Smooth muscle cell (in vitro differentiated cells): ENCODE measurements around the gene MTMR11. TPM values are rescaled to one million over a fixed set of nuclear protein-coding genes. Genes with fewer than 3 reads are reported as not detected.

ENCODE experiments used
- DNase-seq: peaks from one replicate; lab custom pipeline; 2025; ENCODE audit not compliant: unreplicated experiment; lab: John Stamatoyannopoulos, UW
- H2AFZ ChIP-seq: fragments of 200-600 bp; sonication (generic); 2 replicates; pipeline ENCODE4 v1.6.0; 2016; ENCODE audit warnings: antibody characterized with exemption, low read depth, mild to moderate bottlenecking
- H3F3A ChIP-seq: fragments of 200-600 bp; sonication (generic); 2 replicates; pipeline ENCODE4 v1.6.0; 2017; ENCODE audit warnings: antibody characterized with exemption, low read depth
- H3K27ac ChIP-seq: fragments of 200-600 bp; sonication (generic); 2 replicates; pipeline ENCODE4 v1.5.1; 2016; ENCODE audit warnings: low read depth, mild to moderate bottlenecking
- H3K27me3 ChIP-seq: fragments of 200-600 bp; sonication (generic); 2 replicates; pipeline ENCODE4 v1.6.1; 2016; ENCODE audit warnings: low read depth, mild to moderate bottlenecking
- H3K36me3 ChIP-seq: fragments of 200-600 bp; sonication (generic); 2 replicates; pipeline ENCODE4 v1.5.1; 2016; ENCODE audit warnings: low read depth
- H3K4me1 ChIP-seq: fragments of 200-600 bp; sonication (generic); 2 replicates; pipeline ENCODE4 v1.5.1; 2016; ENCODE audit warnings: low read depth
- H3K4me2 ChIP-seq: fragments of 200-600 bp; sonication (generic); 2 replicates; pipeline ENCODE4 v1.6.0; 2016; ENCODE audit warnings: mild to moderate bottlenecking
- H3K4me3 ChIP-seq: fragments of 200-600 bp; sonication (generic); 2 replicates; pipeline ENCODE4 v1.5.1; 2016; ENCODE audit warnings: mild to moderate bottlenecking
- H3K79me2 ChIP-seq: fragments of 200-600 bp; sonication (generic); 2 replicates; pipeline ENCODE4 v1.6.0; 2016; ENCODE audit warnings: low read depth, mild to moderate bottlenecking
- H3K9ac ChIP-seq: fragments of 200-600 bp; sonication (generic); 2 replicates; pipeline ENCODE4 v1.6.0; 2016; ENCODE audit warnings: low read depth
- H3K9me3 ChIP-seq: fragments of 200-600 bp; sonication (generic); replicated peaks from 2 replicates; pipeline ENCODE4 v1.5.1; 2016; ENCODE audit warnings: low read depth
- H4K20me1 ChIP-seq: fragments of 200-600 bp; sonication (generic); 2 replicates; pipeline ENCODE4 v1.6.0; 2016; ENCODE audit warnings: low read depth
- WGBS: methylation state at CpG from one replicate; pipeline ENCODE4 v1.1.7; 2016; ENCODE audit warnings: low lambda C conversion rate; 5-methylcytosine and 5-hydroxymethylcytosine counted together
- polyA plus RNA-seq: library from polyadenylated mRNA; unstranded; fragments of >200 nt; fragmentation: Nextera tagmentation; extraction: Ambion mirVana; gene quantifications from 2 replicates; pipeline ENCODE4 v1.2.1, GENCODE V29; 2016
- total RNA-seq: library from RNA; depleted of rRNA; stranded (reverse); fragments of >200 nt; gene quantifications from 2 replicates; pipeline ENCODE4 v1.2.3, GENCODE V29; 2014
- TF ChIP-seq, protein P1 (sequence below): fragments of 200-600 bp; sonication (generic); IDR thresholded peaks from 2 replicates; pipeline ENCODE4 v1.5.1; 2017; ENCODE audit warnings: borderline replicate concordance, mild to moderate bottlenecking, antibody characterized with exemption; ENCODE audit not compliant: insufficient read depth, poor library complexity, severe bottlenecking

The MTMR11 gene
- total and polyA plus RNA-seq, 2 experiments from 2014 or later = 17.2 to 19.4 TPM

DNA sequence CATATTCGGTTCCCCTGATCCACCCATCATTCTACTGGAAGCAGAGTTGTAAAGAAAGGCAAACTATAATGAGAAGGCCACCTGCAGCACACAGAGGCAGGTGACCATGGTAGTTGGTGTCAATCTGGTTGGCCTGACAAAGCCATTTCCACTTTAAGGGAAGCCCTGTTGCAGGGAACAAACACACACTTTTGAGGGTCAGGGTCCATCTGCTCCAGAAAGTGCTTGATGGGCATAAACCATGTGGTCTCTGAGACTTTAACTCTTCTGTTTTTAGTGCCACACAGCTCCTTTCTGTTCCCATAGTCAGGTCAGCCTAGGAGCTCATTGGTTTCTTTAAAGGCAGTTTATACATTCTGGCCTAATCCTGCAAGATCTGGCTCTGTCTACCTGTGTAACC lies 54.8 kb downstream of the MTMR11 start:
- no peak overlapping the region for H3K4me2 ChIP-seq
- no peaks in the 10 kb centered on the region for H3K27me3 ChIP-seq
- H3K27ac ChIP-seq = no peak overlapping the region
- no peaks in the 10 kb centered on the region for H3K36me3 ChIP-seq
- 88% methylated on average over 1 of the region's 1 CpG for WGBS
- H3K4me1 ChIP-seq = peaks cover 14% of the 10 kb centered on the region
- H3K9me3 ChIP-seq = no peaks in the 10 kb centered on the region
- peaks cover 27% of the 10 kb centered on the region for H3K79me2 ChIP-seq
- no peak overlapping the region for H3K4me3 ChIP-seq
- no peak for DNase-seq
- peaks cover 5% of the 10 kb centered on the region for H3F3A ChIP-seq
- no peak overlapping the region for H2AFZ ChIP-seq
- peaks cover 18% of the 10 kb centered on the region for H4K20me1 ChIP-seq
- H3K9ac ChIP-seq = no peak overlapping the region
- TF ChIP-seq, protein P1, sequence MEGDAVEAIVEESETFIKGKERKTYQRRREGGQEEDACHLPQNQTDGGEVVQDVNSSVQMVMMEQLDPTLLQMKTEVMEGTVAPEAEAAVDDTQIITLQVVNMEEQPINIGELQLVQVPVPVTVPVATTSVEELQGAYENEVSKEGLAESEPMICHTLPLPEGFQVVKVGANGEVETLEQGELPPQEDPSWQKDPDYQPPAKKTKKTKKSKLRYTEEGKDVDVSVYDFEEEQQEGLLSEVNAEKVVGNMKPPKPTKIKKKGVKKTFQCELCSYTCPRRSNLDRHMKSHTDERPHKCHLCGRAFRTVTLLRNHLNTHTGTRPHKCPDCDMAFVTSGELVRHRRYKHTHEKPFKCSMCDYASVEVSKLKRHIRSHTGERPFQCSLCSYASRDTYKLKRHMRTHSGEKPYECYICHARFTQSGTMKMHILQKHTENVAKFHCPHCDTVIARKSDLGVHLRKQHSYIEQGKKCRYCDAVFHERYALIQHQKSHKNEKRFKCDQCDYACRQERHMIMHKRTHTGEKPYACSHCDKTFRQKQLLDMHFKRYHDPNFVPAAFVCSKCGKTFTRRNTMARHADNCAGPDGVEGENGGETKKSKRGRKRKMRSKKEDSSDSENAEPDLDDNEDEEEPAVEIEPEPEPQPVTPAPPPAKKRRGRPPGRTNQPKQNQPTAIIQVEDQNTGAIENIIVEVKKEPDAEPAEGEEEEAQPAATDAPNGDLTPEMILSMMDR = no peak

DNA sequence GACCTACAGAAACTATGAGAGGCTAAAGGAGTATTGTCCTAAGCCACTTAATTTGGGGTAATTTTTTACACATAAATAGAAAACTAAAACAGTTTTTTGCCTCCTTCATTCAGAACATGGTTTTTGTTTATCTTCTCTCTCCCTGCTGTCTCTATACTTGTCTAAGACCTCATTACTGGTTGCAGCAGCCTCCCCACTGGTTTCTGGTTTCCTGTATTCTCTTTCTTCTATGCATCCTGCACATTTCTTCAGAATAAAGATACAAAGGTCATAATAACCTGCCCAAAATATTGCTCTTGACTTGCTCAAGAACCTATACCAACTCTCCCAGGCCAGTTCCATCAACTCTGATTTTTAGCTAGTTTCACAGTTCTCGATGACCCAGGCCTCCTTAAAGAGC lies 57.1 kb downstream of the MTMR11 start:
- Histone ChIP-seq H2AFZ (no peak overlapping the region), H3K79me2 (peaks cover 23% of the 10 kb centered on the region), H3F3A (no peaks in the 10 kb centered on the region), H3K27ac (no peak overlapping the region), H3K9ac (no peak overlapping the region), H3K36me3 (no peaks in the 10 kb centered on the region), H4K20me1 (peaks cover 10% of the 10 kb centered on the region), H3K4me2 (no peak overlapping the region), H3K9me3 (no peaks in the 10 kb centered on the region), H3K4me3 (no peak overlapping the region), H3K4me1 (peaks cover 7% of the 10 kb centered on the region), H3K27me3 (no peaks in the 10 kb centered on the region)
- no peak for DNase-seq
- WGBS = 86% methylated on average over 1 of the region's 1 CpG
- TF ChIP-seq, protein P1 = no peak

Other genes starting within 250 kb of the MTMR11 start
- not detected in 2 replicates for gene FCGR1A, start 154.2 kb downstream of the MTMR11 start, total RNA-seq
- not detected in 2 replicates for gene FCGR1A, start 154.2 kb downstream of the MTMR11 start, polyA plus RNA-seq
- 14.3 and 21.3 TPM in 2 replicates for gene BOLA1, start 37.3 kb downstream of the MTMR11 start, total RNA-seq
- 25.7 and 27.4 TPM in 2 replicates for gene BOLA1, start 37.3 kb downstream of the MTMR11 start, polyA plus RNA-seq
- gene SV2A, start 19.0 kb downstream of the MTMR11 start, total RNA-seq = 9.8 and 14.6 TPM in 2 replicates
- gene SV2A, start 19.0 kb downstream of the MTMR11 start, polyA plus RNA-seq = 10.5 and 14.0 TPM in 2 replicates
- 27.3 and 32.8 TPM in 2 replicates for gene SF3B4, start 9.1 kb downstream of the MTMR11 start, total RNA-seq
- 72.9 and 75.3 TPM in 2 replicates for gene SF3B4, start 9.1 kb downstream of the MTMR11 start, polyA plus RNA-seq
- 10.8 and 16.1 TPM in 2 replicates for gene OTUD7B, start 73.8 kb upstream of the MTMR11 start, total RNA-seq
- gene OTUD7B, start 73.8 kb upstream of the MTMR11 start, polyA plus RNA-seq = 1.9 and 2.7 TPM in 2 replicates
- 44.7 and 49.6 TPM in 2 replicates for gene VPS45, start 130.9 kb upstream of the MTMR11 start, total RNA-seq
- gene VPS45, start 130.9 kb upstream of the MTMR11 start, polyA plus RNA-seq = 28.6 and 30.2 TPM in 2 replicates
- 44.1 and 48.5 TPM in 2 replicates for gene PLEKHO1, start 213.0 kb upstream of the MTMR11 start, total RNA-seq
- gene PLEKHO1, start 213.0 kb upstream of the MTMR11 start, polyA plus RNA-seq = 75.5 and 81.0 TPM in 2 replicates